Transverse colon (tissue), 4 donors: ENCODE data around the gene GAB2.

ENCODE experiments used
- EP300 ChIP-seq: sonication (generic); formaldehyde crosslinking; IDR thresholded peaks from one replicate; pipeline ENCODE4 v1.6.1; 2017; ENCODE audit warnings: antibody characterized with exemption, low read depth
- POLR2A ChIP-seq: fragments of 450-650 bp; IDR thresholded peaks from one replicate; pipeline ENCODE4 v1.6.1; 2016; ENCODE audit warnings: antibody characterized with exemption, mild to moderate bottlenecking, moderate library complexity
- POLR2AphosphoS5 ChIP-seq, 3 donors: sonication (generic); formaldehyde crosslinking; IDR thresholded peaks; one replicate each; pipeline ENCODE4 v1.6.1; 2016; ENCODE audit warnings: antibody characterized with exemption in 3 of 3
- TF ChIP-seq, protein P1 (sequence below), 5 experiments: fragments of 200-600 bp in 3 of 5; fragments of 450-650 bp in 2 of 5; sonication (generic) in 3 of 5; IDR thresholded peaks; 1 replicate in 2 of 5; 2 replicates in 3 of 5; pipeline ENCODE4 v1.5.1; 2016 to 2017; ENCODE audit warnings: antibody characterized with exemption in 5 of 5, inconsistent platforms in 3 of 5, mild to moderate bottlenecking in 2 of 5, moderate library complexity in 1 of 5

- TF ChIP-seq, protein P1, sequence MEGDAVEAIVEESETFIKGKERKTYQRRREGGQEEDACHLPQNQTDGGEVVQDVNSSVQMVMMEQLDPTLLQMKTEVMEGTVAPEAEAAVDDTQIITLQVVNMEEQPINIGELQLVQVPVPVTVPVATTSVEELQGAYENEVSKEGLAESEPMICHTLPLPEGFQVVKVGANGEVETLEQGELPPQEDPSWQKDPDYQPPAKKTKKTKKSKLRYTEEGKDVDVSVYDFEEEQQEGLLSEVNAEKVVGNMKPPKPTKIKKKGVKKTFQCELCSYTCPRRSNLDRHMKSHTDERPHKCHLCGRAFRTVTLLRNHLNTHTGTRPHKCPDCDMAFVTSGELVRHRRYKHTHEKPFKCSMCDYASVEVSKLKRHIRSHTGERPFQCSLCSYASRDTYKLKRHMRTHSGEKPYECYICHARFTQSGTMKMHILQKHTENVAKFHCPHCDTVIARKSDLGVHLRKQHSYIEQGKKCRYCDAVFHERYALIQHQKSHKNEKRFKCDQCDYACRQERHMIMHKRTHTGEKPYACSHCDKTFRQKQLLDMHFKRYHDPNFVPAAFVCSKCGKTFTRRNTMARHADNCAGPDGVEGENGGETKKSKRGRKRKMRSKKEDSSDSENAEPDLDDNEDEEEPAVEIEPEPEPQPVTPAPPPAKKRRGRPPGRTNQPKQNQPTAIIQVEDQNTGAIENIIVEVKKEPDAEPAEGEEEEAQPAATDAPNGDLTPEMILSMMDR (IDR thresholded peaks at IDR 0.05) = no peak
- TF ChIP-seq POLR2A (no peak), POLR2AphosphoS5 (IDR thresholded peaks at IDR 0.05) (no peak), EP300 (no peak)
These were observed 47.0 kb downstream of the GAB2 start for GRCh38 chr11:78370406-78371172.
